HG03135 (cell line): ENCODE results near the gene PFKFB3.
"Not testable (repeated sequence)": the region's sequence is repeated elsewhere in the genome, so short reads cannot be mapped to it uniquely, and the experiment has no call there.

ENCODE experiments used
- ATAC-seq: cut with Tn5 transposase; IDR thresholded peaks from one replicate; pipeline ENCODE4 v1.9.1; 2021; ENCODE audit warnings: mild to moderate bottlenecking, moderate library complexity; ENCODE audit not compliant: unreplicated experiment

The PFKFB3 gene

DNA sequence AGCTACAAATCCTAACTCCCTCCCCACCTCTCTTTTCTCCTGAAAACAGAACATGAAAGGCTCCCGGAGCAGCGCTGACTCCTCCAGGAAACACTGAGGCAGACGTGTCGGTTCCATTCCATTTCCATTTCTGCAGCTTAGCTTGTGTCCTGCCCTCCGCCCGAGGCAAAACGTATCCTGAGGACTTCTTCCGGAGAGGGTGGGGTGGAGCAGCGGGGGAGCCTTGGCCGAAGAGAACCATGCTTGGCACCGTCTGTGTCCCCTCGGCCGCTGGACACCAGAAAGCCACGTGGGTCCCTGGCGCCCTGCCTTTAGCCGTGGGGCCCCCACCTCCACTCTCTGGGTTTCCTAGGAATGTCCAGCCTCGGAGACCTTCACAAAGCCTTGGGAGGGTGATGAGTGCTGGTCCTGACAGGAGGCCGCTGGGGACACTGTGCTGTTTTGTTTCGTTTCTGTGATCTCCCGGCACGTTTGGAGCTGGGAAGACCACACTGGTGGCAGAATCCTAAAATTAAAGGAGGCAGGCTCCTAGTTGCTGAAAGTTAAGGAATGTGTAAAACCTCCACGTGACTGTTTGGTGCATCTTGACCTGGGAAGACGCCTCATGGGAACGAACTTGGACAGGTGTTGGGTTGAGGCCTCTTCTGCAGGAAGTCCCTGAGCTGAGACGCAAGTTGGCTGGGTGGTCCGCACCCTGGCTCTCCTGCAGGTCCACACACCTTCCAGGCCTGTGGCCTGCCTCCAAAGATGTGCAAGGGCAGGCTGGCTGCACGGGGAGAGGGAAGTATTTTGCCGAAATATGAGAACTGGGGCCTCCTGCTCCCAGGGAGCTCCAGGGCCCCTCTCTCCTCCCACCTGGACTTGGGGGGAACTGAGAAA is 30.4 kb downstream of the PFKFB3 start:
- ATAC-seq = no peak

DNA sequence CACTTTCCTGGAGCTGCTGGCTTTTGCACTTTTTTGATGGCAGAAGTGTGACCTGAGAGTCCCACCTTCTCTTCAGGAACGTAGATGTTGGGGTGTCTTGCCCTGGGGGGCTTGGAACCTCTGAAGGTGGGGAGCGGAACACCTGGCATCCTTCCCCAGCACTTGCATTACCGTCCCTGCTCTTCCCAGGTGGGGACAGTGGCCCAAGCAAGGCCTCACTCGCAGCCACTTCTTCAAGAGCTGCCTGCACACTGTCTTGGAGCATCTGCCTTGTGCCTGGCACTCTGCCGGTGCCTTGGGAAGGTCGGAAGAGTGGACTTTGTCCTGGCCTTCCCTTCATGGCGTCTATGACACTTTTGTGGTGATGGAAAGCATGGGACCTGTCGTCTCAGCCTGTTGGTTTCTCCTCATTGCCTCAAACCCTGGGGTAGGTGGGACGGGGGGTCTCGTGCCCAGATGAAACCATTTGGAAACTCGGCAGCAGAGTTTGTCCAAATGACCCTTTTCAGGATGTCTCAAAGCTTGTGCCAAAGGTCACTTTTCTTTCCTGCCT is 31.1 kb downstream of the PFKFB3 start:
- ATAC-seq = no peak

DNA sequence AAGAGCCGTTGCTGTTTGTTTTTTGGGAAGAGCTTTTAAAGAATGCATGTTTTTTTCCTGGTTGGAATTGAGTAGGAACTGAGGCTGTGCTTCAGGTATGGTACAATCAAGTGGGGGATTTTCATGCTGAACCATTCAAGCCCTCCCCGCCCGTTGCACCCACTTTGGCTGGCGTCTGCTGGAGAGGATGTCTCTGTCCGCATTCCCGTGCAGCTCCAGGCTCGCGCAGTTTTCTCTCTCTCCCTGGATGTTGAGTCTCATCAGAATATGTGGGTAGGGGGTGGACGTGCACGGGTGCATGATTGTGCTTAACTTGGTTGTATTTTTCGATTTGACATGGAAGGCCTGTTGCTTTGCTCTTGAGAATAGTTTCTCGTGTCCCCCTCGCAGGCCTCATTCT is 31.6 kb downstream of the PFKFB3 start:
- ATAC-seq = no peak

DNA sequence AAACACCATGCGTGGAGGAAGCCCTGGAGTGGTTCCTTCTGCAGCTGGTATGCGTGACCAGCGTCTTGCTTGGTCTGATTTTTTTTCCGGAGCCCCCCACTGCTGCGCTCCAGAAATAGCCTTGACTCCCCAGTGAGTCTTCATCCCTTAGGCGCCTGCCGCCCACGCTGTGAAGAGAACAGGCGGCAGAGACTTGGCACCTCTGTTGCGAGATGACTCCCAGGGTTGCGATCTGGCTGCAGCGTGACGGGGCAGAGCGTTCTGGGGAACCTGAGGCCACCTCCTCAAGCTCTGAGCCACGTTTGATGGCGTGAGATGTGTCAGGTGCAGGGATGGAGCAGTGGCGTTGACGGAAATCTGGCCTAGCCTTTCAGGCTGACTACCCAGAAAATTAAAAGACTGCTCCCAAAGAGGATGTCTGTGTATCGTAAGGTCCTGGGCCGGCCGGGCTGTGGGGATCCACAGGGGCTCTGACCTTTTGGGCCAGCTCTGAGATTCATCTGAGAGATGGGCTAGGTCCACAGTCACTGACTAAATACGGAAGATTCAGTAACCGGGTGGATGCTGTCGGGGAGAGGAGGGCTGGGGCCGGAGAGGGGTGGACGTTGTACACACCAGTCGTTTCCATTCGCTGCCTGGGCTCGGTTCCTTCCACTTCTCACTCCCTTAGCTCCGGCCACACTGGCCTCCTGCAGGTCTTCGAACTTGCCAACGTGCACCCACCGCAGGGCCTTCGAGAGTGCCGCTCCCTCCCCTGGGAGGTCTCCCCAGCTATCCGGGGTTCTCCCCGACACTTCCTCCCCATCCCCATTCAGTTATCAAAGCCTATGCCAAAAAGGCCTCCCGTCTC is 33.8 kb downstream of the PFKFB3 start:
- no peak for ATAC-seq

DNA sequence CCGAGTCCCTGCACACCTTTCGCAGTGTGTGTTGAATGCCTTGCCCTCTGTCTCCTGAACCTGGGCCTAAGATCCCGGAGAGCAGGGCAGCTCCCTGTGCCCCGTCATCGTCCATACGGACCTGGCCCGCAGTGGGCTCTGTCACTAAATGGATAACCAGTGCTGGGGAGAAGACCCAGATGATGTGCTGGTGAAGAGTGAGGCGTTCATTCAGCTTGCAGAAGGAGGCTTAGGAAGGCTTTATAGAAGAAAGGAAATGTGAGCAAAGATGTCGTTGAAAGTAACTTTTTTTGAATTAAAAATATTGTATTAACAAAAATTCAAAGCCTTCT is 34.4 kb downstream of the PFKFB3 start:
- no peak for ATAC-seq

DNA sequence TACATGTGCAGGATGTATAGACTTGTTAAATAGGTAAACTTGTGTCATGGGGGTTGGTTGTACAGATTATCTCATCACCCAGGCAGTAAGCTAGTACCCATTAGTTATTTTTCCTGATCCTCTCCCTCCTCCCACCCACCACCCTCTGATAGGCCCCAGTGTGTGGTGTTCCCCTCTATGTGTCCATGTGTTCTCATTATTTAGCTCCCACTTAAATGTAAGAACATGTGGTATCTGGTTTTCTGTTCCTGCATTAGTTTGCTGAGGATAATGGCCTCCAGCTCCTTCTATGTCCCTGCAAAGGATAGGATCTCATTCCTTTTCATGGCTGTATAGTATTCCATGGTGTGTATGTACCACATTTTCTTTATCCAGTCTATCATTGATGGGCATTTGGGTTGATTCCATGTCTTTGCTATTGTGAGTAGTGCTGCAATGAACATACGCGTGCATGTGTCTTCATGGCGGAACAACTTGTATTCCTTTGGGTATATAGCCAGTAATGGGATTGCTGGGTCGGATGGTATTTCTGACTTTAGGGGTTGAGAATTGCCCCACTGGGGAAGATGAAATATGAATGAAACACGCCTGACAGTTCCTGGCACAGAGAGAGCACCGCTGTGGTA is 36.0 kb downstream of the PFKFB3 start:
- ATAC-seq = not testable (repeated sequence)

DNA sequence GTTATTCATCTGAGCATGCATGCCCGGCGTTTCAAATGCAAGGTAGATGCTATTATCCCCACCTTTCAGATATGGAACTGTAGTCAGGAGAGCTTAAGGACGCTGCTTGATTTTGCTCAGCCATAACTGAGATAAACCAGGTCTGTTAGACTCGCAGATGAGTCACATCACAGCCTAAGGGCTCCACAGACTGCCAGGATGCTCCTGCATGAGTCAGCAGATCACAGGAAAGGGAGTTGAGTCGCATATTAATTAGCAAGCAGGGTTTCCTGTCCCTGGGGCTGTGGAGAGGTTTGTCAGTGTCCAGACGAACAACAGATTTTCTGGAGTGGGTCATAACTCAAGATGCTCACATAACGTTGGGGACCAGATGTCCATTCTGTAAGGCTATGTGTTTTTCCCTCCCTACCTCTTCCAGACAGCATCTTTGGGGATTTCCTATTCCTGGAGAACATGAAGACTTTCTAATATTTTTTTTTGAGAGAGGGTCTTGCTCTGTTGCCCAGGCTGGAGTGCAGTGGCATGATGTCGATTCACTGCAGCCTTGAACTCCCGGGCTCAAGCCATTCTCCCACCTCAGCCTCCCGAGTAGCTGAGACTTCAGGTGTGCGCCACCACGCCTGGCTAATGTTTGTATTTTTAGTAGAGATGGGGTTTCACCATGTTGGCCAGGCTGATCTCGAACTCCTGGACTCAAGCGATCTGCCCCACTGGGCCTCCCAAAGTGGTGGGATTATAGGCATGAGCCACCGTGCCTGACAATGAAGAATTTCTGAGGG is 36.7 kb downstream of the PFKFB3 start:
- no peak for ATAC-seq

DNA sequence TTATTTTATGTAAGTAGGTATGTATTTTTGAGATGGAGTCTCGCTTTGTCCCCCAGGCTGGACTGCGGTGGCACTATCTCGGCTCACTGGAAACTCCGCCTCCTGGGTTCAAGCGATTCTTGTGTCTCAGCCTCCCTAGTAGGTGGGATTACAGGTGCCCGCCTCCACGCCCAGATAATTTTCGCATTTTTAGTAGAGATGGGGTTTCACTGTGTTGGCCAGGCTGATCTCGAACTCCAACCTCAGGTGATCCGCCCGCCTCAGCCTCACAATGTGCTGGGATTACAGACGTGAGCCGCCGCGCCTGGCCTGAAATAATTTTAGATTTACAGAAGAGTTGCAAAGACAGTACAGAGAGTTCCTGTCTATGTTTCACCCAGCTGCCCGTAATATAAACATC is 37.5 kb downstream of the PFKFB3 start:
- ATAC-seq = no peak

DNA sequence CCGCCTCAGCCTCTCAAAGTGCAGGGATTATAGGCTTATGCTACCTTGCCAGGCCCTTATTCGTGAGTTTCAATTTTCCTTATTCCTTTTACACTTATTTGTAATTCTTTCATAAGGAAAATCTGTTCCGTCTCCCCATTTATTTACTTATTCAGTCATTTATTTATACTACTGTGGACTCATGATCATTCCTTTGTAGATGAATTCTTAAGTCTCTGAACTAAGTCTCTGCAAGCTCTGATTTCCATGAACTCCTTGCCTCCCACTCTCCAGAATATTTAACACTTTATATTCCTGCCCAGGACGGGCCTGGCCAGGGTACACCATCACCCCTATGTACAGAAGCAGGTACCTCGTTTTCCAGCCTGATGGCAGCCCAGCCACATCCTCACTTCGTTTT is 39.4 kb downstream of the PFKFB3 start:
- no peak for ATAC-seq

DNA sequence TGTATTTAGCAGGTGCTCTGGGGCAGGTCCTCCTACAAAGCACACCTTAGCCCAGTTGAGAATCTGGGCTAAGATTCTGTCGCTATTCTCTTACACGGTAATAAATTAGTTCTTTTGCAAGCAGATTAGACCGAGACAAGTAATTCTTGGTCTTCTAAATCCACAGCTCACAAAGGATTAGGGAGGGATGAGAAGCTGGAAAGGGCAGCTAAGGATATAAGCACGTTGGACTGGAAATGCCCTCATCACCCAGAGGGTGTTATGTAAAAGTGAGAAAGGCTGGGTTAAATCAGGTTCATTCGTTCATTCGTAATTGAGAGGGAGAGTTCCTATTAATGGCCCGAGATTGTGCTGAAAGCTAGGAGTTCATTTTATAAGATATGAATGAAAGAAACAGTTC is 41.8 kb downstream of the PFKFB3 start:
- no peak for ATAC-seq

DNA sequence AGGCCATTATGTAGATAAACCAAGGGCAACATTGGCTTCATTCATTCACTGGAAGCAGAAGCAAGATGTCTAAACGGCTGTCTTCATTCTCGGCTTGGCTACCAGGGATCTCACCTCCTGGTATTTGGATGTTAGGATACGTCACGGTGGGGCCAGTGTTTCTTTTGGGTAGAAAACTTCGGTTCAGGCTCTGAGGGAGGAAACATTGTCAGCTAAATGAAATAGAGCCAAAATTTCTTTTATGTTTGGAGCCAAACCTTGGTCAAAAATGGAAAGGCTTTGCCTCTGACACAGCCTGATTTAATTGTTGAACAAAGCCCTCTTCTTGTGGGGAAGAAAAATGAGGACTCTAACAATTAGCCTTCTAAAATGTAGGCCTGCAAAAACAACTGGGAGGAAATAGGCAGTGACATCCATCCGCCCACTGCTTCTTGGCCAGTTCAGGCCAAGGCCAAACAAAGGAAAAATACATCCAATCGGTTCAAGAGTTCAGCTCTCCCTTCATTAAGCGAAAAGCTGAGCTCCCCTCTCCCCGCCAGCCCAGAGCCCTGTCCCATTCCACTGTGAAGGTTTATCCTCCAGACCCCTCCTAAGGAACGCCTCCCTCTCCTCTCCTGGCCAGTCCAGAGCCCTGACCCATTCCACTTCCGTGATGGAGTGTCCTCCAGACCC is 44.4 kb downstream of the PFKFB3 start:
- ATAC-seq = no peak

DNA sequence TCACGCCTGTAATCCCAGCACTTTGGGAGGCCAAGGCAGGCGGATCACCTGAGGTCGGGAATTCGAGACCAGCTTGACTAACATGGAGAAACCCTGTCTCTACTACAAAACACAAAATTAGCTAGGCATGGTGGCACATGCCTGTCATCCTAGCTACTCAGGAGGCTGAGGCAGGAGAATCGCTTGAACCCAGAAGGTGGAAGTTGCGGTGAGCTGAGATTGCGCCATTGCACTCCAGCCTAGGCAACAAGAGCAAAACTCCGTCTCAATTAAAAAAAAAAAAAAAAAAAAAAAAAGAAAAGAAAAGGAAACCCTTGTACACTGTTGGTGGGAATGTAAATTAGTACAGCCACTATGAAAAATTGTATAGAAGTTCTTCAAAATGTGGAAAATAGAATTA is 46.2 kb downstream of the PFKFB3 start:
- not testable (repeated sequence) for ATAC-seq

DNA sequence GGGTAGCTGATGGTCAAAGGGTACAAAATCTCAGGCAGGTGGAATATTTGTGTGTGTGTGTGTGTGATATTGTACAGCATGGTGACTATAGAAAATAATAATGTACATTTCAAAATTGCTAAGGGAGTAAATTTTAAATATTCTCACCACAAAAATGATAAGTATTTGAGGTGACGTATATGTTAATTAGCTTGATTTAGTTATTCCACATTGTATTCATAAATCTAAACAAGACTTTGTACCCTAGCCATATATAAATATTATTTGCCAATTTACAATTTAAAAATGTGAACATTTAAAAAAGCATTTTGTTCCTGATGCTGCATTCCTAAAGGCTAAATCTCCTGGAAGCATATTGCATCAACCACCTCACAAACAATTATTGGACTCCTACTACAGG is 47.0 kb downstream of the PFKFB3 start:
- ATAC-seq = no peak

DNA sequence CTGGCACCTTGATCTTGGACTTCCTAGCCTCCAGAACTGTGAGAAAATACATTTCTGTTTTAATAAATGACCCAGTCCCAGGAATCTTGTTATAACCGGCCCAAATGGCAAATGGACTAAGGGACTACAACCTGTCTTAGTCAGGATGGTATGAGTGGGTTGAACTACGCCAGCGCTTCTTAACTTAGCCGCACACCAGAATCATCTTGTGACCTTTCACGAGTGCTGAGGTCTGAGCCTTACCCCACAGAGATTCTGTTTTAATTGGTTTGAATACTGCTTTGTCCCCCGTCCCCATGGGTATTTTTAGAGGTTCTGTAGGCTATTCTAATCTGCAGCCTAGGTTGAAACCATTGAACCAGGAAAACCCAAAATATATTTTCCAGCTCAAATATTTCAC is 48.0 kb downstream of the PFKFB3 start:
- no peak for ATAC-seq

DNA sequence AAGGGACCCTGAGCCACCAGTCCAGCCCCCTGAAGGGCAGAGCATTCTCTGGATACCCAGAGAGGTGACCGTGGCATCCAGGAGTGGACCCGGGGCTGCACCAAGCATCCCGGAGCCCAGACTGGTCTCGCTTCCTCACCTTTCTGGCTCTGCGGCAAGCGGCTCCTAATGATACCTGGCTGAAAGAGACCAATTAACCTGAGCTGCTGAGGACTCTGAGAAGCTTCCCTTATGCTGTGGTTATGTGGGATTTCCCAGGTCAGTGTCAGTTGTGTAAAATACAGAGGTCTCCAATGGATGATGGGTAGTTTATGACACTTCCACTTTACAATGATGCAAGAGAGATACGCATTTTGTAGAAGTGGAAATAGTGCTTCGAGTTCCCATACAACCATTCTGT is 51.5 kb downstream of the PFKFB3 start:
- ATAC-seq = no peak

DNA sequence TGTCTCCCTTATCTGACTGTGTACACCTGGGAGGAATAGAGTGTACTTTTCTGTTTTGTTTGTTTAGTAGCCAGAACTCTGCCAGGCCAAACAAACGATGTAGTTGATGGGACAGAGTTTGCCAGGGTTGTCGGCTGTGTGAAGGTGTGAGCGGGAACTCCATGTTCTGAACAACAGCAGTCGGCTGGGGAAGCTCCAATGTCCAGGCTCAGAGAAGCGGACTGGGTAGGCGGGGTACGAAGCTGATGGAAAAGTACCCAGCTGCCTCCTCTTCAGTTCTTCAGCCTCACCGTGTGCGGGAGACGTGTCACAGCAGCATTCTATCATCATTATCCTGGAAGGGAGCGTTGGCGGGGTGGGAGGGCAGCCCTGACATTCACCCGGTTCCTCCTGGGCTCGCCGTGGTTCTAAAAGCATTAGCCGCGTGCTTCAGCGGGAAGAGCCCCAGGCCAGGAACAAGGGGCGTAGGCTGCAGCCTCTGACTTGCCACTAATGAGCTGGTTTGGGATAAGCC is 52.9 kb downstream of the PFKFB3 start:
- ATAC-seq = no peak

DNA sequence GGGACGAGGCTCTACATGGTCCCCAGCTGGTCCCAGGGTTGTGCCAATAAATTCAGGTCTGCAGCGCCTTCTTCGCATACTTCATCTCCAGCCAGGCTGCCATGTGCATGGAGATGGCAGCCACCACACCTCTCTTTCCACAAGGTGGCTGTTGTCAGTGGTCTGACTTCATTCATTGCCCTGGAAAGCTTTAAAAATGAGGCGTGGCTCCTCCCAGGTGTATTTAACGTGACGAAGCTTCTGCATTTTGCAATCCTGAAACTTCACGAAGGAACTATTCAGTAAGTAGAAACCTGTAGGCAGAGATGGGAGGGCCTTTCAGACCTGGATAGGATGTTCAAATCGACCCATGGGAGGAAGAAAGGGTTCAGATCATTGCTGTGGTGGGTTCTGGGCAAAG is 53.7 kb downstream of the PFKFB3 start:
- no peak for ATAC-seq

DNA sequence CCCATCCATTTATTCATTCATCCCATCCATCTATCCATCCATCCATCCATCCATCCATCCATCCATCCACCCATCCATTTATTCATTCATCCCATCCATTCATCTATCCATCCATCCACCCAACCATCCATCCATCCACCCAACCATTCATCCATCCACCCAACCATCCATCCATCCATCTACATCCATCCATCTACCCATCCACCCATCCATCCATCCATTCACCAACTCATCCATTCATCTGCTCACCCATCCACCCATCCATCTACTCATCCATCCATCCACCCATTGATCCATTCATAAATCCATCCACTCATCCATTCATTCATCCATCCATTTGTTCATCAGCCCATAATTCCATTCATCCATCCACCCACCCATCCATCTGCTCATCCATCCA is 56.4 kb downstream of the PFKFB3 start:
- no peak for ATAC-seq

DNA sequence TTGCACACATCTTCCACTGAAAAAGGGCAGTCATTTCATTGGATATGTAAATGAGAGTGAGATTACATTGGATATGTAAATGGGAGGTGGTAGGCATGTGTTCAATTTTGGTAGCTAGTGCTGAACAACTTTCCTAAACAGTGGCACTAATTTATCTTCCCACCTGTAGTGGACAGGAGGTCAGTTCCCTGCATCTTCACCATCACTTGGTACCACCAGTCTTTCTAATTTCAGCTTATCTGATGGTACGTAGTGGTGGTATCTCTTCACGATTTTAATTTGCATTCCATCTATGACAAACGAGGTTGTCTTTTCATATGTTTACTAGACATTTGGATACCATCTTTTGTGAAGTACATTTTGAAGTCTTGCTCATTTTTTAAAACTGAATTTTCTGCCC is 58.1 kb downstream of the PFKFB3 start:
- ATAC-seq = no peak

DNA sequence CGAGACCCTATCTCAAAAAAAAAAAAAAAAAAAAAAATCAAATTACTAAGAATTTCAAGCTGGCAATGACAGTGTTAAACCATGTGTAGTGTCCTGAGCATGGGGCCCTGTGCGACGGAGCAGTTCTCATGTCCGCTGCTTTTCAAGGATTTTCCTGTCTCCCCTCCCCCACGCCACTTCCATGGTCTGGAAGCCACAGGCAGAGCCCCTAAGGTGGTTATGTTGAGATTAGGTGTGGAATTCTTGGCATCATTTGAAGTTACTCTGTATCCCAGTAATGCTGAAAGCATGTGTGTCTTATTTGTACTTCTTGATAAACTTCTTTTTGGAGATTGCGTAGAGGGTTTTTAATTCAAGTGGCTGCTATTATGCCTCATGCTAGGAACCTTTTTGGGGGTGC is 65.2 kb downstream of the PFKFB3 start:
- ATAC-seq = no peak
